Measurements from ENCODE around the gene HOXC4.
"Not testable (repeated sequence)": the region's sequence is repeated elsewhere in the genome, so short reads cannot be mapped to it uniquely, and the experiment has no call there.

Gene HOXC4

GRCh38 chr12:54089465-54089864 lies 35.8 kb downstream of the HOXC4 start:
- DNase-seq (ENCODE audit: low read depth, low spot score), result not testable (repeated sequence)

DNA sequence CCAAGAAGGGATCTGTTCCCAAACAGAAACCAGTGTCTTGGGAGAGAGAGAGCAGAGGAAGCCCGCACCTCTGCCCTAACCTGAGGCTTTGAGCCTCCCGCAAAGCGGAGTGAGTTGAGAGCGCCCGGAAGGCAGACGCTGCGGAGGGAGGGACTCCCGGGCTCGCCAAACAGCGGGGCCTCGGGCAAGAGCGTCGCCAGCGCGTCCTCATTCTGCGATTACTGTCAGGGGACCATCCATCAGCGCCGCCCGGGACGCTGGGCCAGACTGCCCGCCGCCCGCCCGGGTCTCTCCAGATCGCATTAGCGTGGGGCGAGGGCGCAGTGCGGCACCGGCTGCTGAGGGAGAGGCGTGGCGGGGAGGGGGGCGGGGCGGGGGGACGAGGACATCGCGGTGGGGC lies 36.7 kb downstream of the HOXC4 start:
- not testable (repeated sequence) for DNase-seq (ENCODE audit: low read depth, low spot score)

- DNase-seq (ENCODE audit: low read depth, low spot score), result not testable (repeated sequence)
Observed at GRCh38 chr12:54092943-54093342, 39.3 kb downstream of the HOXC4 start.

DNA sequence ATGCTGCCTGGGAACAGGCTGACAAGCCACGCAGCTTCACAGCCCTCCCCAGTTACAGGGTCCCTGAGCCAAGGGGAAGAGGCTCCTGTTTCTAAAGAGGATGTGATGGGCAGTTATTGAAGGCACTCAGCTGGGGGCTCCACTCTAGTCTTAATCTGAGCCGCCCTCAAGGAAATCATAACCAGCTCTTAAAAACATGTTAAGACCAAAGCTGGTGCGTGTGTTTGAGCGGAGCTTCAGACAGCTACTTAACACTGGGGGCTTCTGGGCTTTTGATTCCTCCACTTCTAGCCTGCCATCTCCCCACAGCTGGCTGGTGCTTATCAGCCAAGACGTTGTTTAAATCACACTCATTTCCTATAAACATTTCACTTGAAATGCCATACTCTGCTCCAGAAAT lies 42.3 kb downstream of the HOXC4 start:
- not testable (repeated sequence) for DNase-seq (ENCODE audit: low read depth, low spot score)

DNA sequence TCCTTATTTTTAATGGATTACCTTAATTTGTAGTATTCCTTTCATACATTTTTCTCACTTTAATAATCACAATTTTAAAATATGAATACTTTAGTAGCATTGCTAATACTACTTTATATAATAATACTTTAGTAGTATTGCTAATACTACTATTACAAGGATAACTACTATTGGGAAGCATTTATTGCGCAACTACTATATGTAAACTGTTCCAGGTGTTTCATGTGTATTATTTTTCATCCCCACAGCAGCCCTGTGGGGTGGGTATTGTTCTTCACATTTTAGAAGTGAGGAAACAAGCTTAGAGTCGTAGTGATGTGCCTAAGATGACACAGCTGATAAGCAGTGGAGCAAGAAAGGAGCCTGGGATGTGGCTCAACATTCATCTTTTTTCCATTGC lies 45.0 kb downstream of the HOXC4 start:
- not testable (repeated sequence) for DNase-seq (ENCODE audit: low read depth, low spot score)

DNA sequence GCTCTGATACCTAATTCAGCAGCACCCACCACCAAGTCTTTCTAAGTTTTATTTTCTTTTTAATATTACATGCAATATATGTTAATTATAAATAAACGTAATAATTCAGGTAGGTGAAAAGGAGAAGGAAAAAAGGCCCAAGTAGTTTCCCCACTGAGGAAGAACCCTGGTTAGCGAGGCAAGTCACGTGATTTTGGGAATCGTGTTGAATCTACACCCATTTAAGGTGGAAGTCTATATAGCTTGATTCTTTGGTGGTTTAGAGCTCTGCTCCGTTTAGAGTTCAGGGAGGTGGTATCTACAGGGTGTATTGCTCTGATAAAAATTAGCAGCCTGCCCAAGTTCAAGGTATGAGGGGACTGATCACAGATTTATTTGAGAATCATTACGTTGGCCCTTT lies 47.0 kb downstream of the HOXC4 start:
- not testable (repeated sequence) for DNase-seq (ENCODE audit: low read depth, low spot score)

- DNase-seq (ENCODE audit: low read depth, low spot score), result not testable (repeated sequence)
Observed at GRCh38 chr12:54102223-54102622, 48.6 kb downstream of the HOXC4 start.

GRCh38 chr12:54103827-54104226 lies 50.2 kb downstream of the HOXC4 start:
- not testable (repeated sequence) for DNase-seq (ENCODE audit: low read depth, low spot score)
